Measurements from ENCODE around the gene GTF2F2.

GRCh38 chr13:45162821-45163220 lies 42.5 kb downstream of the GTF2F2 start:
- TF ChIP-seq POLR2AphosphoS5 (IDR thresholded peaks at IDR 0.05; ENCODE audit: low read depth, low read length) (no peak), TAF1 (IDR thresholded peaks at IDR 0.05; ENCODE audit: low read depth, low read length) (no peak), POLR2A (IDR thresholded peaks at IDR 0.05; ENCODE audit: low read depth, low read length) (no peak), PAX5 (IDR thresholded peaks at IDR 0.05; ENCODE audit: insufficient read depth, low read length, severe bottlenecking) (no peak), POU2F2 (IDR thresholded peaks at IDR 0.05; ENCODE audit: low read depth, low read length) (no peak), SPI1 (IDR thresholded peaks at IDR 0.05; ENCODE audit: low read depth, low read length) (no peak)
